ENCODE measurements around the gene PCMT1. TPM values are rescaled to one million over a fixed set of nuclear protein-coding genes. Genes with fewer than 3 reads are reported as not detected.
"Not testable (repeated sequence)": the region's sequence is repeated elsewhere in the genome, so short reads cannot be mapped to it uniquely, and the experiment has no call there.

The PCMT1 gene
- total RNA-seq, 2 donors from 2014 or later, result 48.6 to 89.5 TPM

DNA sequence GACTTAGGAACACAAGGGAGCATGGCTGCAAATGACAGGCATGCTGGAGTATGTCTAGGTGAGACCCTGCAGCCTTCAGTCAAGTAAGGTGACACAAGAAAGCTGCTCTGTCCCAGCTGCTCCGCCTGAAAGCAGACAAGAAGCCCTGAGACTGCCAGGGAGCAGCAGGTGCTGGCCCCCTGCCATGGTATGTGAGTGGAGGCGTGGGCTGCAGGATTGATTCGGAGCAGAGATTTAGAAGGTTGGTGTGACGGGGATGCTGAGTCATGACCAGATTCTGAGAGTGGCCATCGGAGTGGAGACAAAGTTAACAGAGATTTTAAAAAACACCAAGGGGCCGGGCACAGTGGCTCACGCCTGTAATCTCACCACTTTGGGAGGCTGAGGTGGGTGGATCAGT lies 96.8 kb downstream of the PCMT1 start:
- Mint-ChIP-seq H3K4me1 (peaks cover under 1% of the 10 kb centered on the region), H3K27ac (no peak overlapping the region), H3K4me3 (no peak overlapping the region), H3K36me3 (ENCODE audit: low read depth) (no peaks in the 10 kb centered on the region), H3K9me3 (no peaks in the 10 kb centered on the region), H3K27me3 (no peaks in the 10 kb centered on the region)
- ATAC-seq (replicated peaks), result no peak

- no peak for ATAC-seq (replicated peaks)
- Mint-ChIP-seq H3K9me3 (no peaks in the 10 kb centered on the region), H3K27me3 (no peaks in the 10 kb centered on the region), H3K4me1 (peaks cover 13% of the 10 kb centered on the region), H3K4me3 (no peak overlapping the region), H3K27ac (no peak overlapping the region), H3K36me3 (ENCODE audit: low read depth) (no peaks in the 10 kb centered on the region)
These were observed 98.4 kb downstream of the PCMT1 start for GRCh38 chr6:149847939-149848267.

DNA sequence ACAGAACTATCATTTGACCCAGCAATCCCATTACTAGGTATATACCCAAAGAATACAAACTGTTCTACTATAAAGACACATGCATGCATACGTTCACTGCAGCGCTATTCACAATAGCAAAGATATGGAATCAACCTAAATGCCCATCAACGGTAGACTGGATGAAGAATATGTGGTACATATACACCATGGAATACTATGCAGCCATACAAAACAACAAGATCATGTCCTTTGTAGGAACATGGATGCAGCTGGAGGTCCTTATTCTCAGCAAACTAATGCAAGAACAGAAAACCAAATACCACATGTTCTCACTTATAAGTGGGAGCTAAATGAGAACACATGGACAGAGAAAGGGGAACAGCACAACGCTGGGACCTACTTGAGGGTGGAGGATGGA lies 98.8 kb downstream of the PCMT1 start:
- peaks cover 13% of the 10 kb centered on the region for H3K4me1 Mint-ChIP-seq
- H3K27ac Mint-ChIP-seq; ATAC-seq (replicated peaks): not testable (repeated sequence)

DNA sequence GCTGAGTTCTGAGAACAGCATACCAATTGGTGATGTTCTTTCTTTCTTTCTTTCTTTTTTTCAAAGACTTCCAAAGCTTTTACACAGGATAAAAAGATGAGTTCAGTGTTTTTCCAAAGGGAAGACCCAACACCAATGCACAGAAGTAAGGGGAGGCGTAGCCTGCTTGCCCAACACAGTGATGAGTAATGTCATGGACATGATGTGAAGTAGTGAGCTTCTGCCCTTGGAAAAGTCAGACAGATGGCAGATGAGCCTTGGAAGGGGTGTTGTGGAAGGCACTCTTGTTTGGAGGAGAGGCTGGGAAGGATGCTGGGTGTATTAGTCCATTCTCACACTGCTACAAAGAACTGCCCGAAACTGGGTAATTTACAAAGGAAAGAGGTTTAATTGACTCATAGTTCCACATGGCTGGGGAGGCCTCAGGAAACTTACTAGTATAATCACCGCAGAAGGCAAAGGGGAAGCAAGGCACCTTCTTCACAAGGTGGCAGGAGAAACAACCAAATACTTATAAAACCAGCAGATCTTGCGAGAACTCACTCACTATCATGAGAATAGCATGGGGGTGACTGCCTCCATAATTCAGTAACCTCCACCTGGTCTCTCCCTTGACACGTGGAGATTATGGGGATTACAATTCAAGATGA lies 102.0 kb downstream of the PCMT1 start:
- no peaks in the 10 kb centered on the region for H3K27me3 Mint-ChIP-seq
- H3K9me3 Mint-ChIP-seq, result no peaks in the 10 kb centered on the region
- peak; percentile 42 for ATAC-seq (replicated peaks)
- H3K27ac Mint-ChIP-seq, result no peak overlapping the region
- no peaks in the 10 kb centered on the region for H3K36me3 Mint-ChIP-seq (ENCODE audit: low read depth)
- peaks cover 16% of the 10 kb centered on the region for H3K4me1 Mint-ChIP-seq
- peak overlapping the region; percentile 30 for H3K4me3 Mint-ChIP-seq

More for the DNA sequence above, 98.8 kb downstream of the PCMT1 start:
- not testable (repeated sequence) for H3K9me3 Mint-ChIP-seq; H3K4me3 Mint-ChIP-seq; H3K36me3 Mint-ChIP-seq (ENCODE audit: low read depth); H3K27me3 Mint-ChIP-seq

- Mint-ChIP-seq H3K4me3 (peak overlapping the region; percentile 30), H3K27me3 (no peaks in the 10 kb centered on the region), H3K36me3 (ENCODE audit: low read depth) (no peaks in the 10 kb centered on the region), H3K9me3 (no peaks in the 10 kb centered on the region), H3K27ac (no peak overlapping the region), H3K4me1 (peaks cover 16% of the 10 kb centered on the region)
- ATAC-seq (replicated peaks), result peak; percentile 60
These were observed 102.6 kb downstream of the PCMT1 start for GRCh38 chr6:149852180-149852579.

DNA sequence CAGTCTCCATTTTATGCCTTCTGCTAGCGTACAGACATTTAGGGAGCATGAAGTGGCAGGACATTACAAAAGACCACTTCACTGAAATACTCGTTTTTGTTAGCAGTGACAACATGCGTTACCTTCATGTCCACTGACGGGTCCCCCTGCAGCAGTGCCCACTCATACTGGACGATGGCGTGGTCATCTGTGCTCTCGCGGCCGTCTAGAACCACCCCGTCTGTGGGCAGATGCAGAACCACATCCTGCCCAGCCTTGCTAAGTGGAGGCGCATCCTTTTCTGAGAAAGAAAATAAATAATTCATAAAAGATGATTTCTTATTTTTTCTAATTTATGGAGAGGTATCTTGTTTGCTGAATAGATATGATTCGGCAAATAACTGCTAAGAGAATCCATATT lies 103.3 kb downstream of the PCMT1 start:
- peak; percentile 51 for ATAC-seq (replicated peaks)
- no peaks in the 10 kb centered on the region for H3K36me3 Mint-ChIP-seq (ENCODE audit: low read depth)
- H3K9me3 Mint-ChIP-seq, result no peaks in the 10 kb centered on the region
- H3K27ac Mint-ChIP-seq, result no peak overlapping the region
- no peaks in the 10 kb centered on the region for H3K27me3 Mint-ChIP-seq
- peaks cover 16% of the 10 kb centered on the region for H3K4me1 Mint-ChIP-seq
- peak overlapping the region; percentile 30 for H3K4me3 Mint-ChIP-seq

- peaks cover 16% of the 10 kb centered on the region for H3K4me1 Mint-ChIP-seq
These were observed 104.5 kb downstream of the PCMT1 start for GRCh38 chr6:149854017-149854416.

DNA sequence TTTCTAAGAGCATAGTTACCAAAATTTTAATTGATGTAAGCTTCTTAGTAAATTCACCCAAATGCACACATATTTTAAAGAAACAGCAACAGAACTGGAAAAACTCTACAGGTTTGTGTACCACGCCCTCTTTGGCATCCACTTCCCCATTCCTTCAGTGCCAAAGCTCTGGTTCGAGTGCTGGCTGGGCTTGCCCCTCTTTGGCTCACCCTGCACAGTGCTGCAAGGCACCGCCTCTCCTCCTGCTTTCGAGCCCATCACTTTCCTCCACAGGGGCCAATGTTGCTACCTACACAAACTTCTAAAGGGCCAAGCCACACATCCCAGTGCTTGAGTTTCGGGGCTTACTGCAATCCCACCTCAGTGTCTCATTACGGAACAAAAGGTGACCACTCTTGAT lies 105.0 kb downstream of the PCMT1 start:
- Mint-ChIP-seq H3K27me3 (no peaks in the 10 kb centered on the region), H3K9me3 (no peaks in the 10 kb centered on the region), H3K27ac (no peak overlapping the region), H3K4me3 (no peak overlapping the region), H3K4me1 (peaks cover 16% of the 10 kb centered on the region), H3K36me3 (ENCODE audit: low read depth) (no peaks in the 10 kb centered on the region)
- no peak for ATAC-seq (replicated peaks)

More at GRCh38 chr6:149854017-149854416, 104.5 kb downstream of the PCMT1 start:
- not testable (repeated sequence) for H3K36me3 Mint-ChIP-seq (ENCODE audit: low read depth); H3K27ac Mint-ChIP-seq; ATAC-seq (replicated peaks); H3K4me3 Mint-ChIP-seq; H3K9me3 Mint-ChIP-seq; H3K27me3 Mint-ChIP-seq

- no peak for ATAC-seq (replicated peaks)
- H3K27ac Mint-ChIP-seq, result no peak overlapping the region
- H3K9me3 Mint-ChIP-seq, result no peaks in the 10 kb centered on the region
- H3K27me3 Mint-ChIP-seq, result no peaks in the 10 kb centered on the region
- peaks cover 16% of the 10 kb centered on the region for H3K4me1 Mint-ChIP-seq
- no peak overlapping the region for H3K4me3 Mint-ChIP-seq
- H3K36me3 Mint-ChIP-seq (ENCODE audit: low read depth), result no peaks in the 10 kb centered on the region
These were observed 105.6 kb downstream of the PCMT1 start for GRCh38 chr6:149855040-149855654.

DNA sequence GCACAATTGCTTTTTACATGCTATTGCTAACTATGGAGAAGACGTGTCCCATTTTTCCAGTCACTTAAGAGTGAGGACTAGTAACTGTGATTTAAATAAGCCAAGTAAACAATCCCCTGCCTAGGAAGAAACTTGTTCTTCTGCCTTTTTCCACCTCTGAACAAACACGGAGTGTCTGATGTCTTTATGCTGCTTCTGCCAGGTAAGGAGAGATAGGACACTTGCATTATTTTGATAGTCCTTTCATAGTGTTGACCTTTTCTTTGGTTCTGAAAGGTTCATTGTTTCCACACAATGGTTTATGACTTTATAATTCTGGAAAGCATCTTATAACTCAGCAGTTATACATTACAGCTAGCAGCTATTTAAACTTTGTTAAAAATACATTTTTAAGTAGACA lies 106.2 kb downstream of the PCMT1 start:
- Mint-ChIP-seq H3K4me3 (no peak overlapping the region), H3K36me3 (ENCODE audit: low read depth) (no peaks in the 10 kb centered on the region), H3K27me3 (no peaks in the 10 kb centered on the region), H3K9me3 (no peaks in the 10 kb centered on the region), H3K27ac (no peak overlapping the region), H3K4me1 (peaks cover 16% of the 10 kb centered on the region)
- ATAC-seq (replicated peaks), result no peak

- Mint-ChIP-seq H3K36me3 (ENCODE audit: low read depth) (no peaks in the 10 kb centered on the region), H3K27ac (no peak overlapping the region), H3K27me3 (no peaks in the 10 kb centered on the region), H3K9me3 (no peaks in the 10 kb centered on the region), H3K4me3 (no peak overlapping the region), H3K4me1 (peaks cover 14% of the 10 kb centered on the region)
- ATAC-seq (replicated peaks), result no peak
These were observed 106.9 kb downstream of the PCMT1 start for GRCh38 chr6:149856256-149856994.

DNA sequence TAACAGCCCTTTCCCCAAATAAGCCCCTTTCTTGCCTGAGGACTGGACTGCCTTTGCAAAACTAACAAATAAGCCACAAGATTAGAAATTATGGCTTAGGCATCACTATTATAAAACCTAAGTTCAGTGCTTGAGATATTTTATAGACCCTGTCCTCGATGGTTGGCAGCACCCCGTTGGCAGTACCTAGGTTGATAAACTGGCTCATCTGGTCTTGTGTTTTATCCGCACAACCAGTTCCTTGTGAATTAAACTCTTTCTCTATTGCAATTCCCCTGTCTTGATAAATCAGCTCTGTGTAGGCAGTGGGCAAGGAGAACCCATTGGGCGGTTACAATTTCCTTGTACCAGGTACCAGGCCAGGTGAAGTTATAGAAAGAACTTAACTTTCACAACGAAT lies 108.0 kb downstream of the PCMT1 start:
- no peaks in the 10 kb centered on the region for H3K27me3 Mint-ChIP-seq
- no peaks in the 10 kb centered on the region for H3K36me3 Mint-ChIP-seq (ENCODE audit: low read depth)
- H3K4me3 Mint-ChIP-seq, result no peak overlapping the region
- H3K27ac Mint-ChIP-seq, result no peak overlapping the region
- no peak for ATAC-seq (replicated peaks)
- H3K9me3 Mint-ChIP-seq, result no peaks in the 10 kb centered on the region
- peaks cover 7% of the 10 kb centered on the region for H3K4me1 Mint-ChIP-seq

- Mint-ChIP-seq H3K27me3 (no peaks in the 10 kb centered on the region), H3K9me3 (no peaks in the 10 kb centered on the region), H3K4me1 (peaks cover 3% of the 10 kb centered on the region), H3K4me3 (no peak overlapping the region), H3K27ac (no peak overlapping the region), H3K36me3 (ENCODE audit: low read depth) (no peaks in the 10 kb centered on the region)
- no peak for ATAC-seq (replicated peaks)
These were observed 109.8 kb downstream of the PCMT1 start for GRCh38 chr6:149859368-149859767.

DNA sequence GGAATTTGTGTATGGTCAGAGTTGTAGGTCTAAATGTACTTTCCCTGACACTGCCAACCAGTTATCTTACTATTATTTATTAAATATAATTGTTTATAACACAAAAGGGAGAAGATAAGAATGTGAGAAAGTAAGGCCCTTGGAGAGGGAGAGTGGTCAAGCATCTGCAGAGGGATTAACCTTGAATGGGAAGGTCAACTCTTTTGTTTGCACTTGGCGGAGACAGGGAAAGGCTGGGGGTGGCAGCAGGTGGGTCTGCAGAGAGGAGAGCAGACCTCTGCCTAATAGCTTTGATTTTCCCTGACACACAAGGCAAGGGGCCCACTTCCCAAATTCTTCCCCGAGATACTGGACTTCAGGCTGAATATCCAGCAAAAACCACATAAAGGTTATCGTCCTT lies 110.4 kb downstream of the PCMT1 start:
- H3K27me3 Mint-ChIP-seq, result no peaks in the 10 kb centered on the region
- no peak overlapping the region for H3K4me3 Mint-ChIP-seq
- no peak overlapping the region for H3K27ac Mint-ChIP-seq
- H3K4me1 Mint-ChIP-seq, result peaks cover 3% of the 10 kb centered on the region
- ATAC-seq (replicated peaks), result no peak
- no peaks in the 10 kb centered on the region for H3K9me3 Mint-ChIP-seq
- no peaks in the 10 kb centered on the region for H3K36me3 Mint-ChIP-seq (ENCODE audit: low read depth)

- no peak for ATAC-seq (replicated peaks)
- no peaks in the 10 kb centered on the region for H3K36me3 Mint-ChIP-seq (ENCODE audit: low read depth)
- no peaks in the 10 kb centered on the region for H3K9me3 Mint-ChIP-seq
- no peaks in the 10 kb centered on the region for H3K27me3 Mint-ChIP-seq
- H3K4me3 Mint-ChIP-seq, result no peak overlapping the region
- no peak overlapping the region for H3K27ac Mint-ChIP-seq
- peaks cover 3% of the 10 kb centered on the region for H3K4me1 Mint-ChIP-seq
These were observed 110.9 kb downstream of the PCMT1 start for GRCh38 chr6:149860513-149860833.
